GM19043 (cell line): Measurements from ENCODE around the gene THOC6.

Experiments used
- ATAC-seq: cut with Tn5 transposase; IDR thresholded peaks from one replicate; pipeline ENCODE4 v1.9.1; 2021; ENCODE audit warnings: low read depth; ENCODE audit not compliant: unreplicated experiment

THOC6 gene

GRCh38 chr16:3014971-3015370, 8.9 kb upstream of the THOC6 start:
- no peak for ATAC-seq

GRCh38 chr16:3015865-3016521, 7.8 kb upstream of the THOC6 start:
- ATAC-seq: no peak

GRCh38 chr16:3017344-3017743, 6.5 kb upstream of the THOC6 start:
- ATAC-seq: no peak

GRCh38 chr16:3017794-3018506, 5.9 kb upstream of the THOC6 start, which contains the start of gene CLDN6:
TSS of gene CLDN6 (minus strand) at chr16:3018183. CDS start at chr16:3016021, 2,162 bp downstream.
- ATAC-seq: no peak

- ATAC-seq: no peak
Measured at GRCh38 chr16:3019594-3020246, 4.1 kb upstream of the THOC6 start.

- no peak for ATAC-seq
Measured at GRCh38 chr16:3020247-3020603, 3.6 kb upstream of the THOC6 start, which contains the start of gene TNFRSF12A. TSS of gene TNFRSF12A (plus strand) at chr16:3020368. CDS start at chr16:3020398, 30 bp downstream.

GRCh38 chr16:3020604-3021448, 3.0 kb upstream of the THOC6 start:
- ATAC-seq: no peak

- ATAC-seq: no peak
Measured at GRCh38 chr16:3021449-3022207, 2.2 kb upstream of the THOC6 start.

- no peak for ATAC-seq
Measured at GRCh38 chr16:3022208-3022683, 1.6 kb upstream of the THOC6 start.

GRCh38 chr16:3022684-3023414, 986 bp upstream of the THOC6 start:
- ATAC-seq: no peak

GRCh38 chr16:3023415-3023668, 493 bp upstream of the THOC6 start:
- no peak for ATAC-seq

GRCh38 chr16:3025032-3026002, 1.5 kb downstream of the THOC6 start:
- ATAC-seq: no peak

- ATAC-seq: no peak
Measured at GRCh38 chr16:3026003-3026378, 2.2 kb downstream of the THOC6 start.

GRCh38 chr16:3026609-3027488, 3.0 kb downstream of the THOC6 start:
- ATAC-seq: no peak

- ATAC-seq: no peak
Measured at GRCh38 chr16:3027489-3027795, 3.6 kb downstream of the THOC6 start.

GRCh38 chr16:3027983-3028715, 4.3 kb downstream of the THOC6 start:
- ATAC-seq: no peak

- ATAC-seq: no peak
Measured at GRCh38 chr16:3028716-3029319, 5.0 kb downstream of the THOC6 start.
